ENCODE measurements around the gene ITPR1.

Gene ITPR1

DNA sequence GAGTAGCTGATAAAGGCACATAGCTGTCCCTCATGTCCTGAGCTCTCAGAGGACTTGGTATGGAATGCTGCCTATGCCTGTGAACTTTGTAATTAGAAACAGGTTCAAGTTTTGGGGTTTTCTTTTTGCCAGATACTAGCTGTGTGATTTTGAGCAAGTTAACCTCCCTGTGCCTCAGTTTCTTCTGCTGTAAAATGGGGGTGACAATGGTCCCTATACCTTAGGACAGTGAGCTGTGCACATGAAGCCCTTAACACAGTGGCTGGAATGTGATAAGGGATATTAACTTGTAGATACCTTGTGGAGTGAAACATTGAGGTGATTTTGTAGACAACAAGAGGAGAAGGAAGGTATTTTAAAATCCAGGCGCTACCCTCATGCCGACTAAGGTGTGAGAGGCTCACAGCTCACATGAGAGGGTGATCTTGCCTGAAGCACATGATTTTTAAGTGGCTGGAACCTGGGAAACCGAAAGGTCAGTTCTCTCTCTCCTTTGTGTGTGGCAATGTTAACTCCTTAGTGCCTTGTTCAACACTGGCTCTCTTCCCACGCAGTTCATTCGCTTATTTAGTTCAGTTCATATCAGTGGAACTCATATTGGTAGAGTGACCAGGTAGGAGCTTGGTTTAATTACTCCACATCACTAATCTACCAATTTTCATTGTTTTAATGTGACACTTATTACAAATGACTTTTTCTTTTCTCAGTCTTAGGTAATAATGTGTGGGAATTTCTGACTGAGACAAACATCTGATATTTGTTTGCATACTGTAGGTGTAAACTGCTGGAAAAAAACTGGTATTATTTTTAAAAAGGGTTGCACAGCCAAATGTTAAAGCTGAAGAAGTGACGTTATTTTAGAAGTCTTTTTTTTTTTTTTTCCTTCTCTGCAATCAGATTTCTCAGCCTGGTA is 236.2 kb downstream of the ITPR1 start:
- no peak for DNase-seq

DNA sequence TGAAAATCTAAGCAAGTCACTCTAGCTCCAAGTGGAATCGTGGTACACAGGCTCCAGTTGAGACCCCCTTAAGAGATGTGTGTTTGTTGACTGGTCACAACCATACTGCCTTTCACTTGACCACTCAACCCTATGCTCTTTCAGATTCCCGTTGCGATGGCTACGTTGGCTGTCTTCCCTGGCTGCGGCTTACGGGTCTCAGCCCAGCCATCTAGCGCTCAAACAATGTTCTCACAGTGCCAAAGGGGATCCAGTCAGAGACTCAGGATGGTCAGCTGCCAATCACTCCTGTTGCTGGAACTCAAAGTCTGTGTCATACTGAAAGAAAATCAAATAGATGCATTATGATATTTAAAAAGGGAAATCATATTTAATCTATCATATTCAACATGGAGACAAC is 237.6 kb downstream of the ITPR1 start:
- DNase-seq = no peak

DNA sequence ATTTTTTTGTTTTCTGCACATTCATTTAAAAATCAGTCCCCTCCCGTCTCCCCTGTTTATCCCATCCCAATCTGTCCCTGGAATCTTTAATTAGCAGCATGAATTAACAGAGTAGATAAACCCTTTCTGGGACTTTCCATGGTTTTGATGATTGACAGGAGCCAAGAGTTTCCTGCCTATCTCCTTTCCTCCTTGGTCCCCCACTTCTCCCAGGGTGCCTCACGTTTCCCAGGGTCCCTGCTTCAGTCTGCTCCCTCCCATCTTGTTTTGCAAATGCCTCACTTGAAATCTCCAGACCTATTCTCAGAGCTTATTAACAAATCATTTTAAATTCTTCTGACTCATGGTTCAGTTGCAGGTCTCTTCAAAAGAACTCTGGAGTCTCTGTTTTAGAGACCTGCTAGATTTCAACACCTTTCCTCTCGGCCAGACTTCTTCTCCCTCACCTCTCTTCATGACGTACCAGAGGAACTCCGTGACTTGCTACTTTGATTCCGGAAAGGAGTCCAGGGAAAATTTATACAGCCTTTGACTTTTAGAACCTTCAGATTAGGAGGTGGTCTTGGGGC is 238.5 kb downstream of the ITPR1 start:
- DNase-seq = no peak

DNA sequence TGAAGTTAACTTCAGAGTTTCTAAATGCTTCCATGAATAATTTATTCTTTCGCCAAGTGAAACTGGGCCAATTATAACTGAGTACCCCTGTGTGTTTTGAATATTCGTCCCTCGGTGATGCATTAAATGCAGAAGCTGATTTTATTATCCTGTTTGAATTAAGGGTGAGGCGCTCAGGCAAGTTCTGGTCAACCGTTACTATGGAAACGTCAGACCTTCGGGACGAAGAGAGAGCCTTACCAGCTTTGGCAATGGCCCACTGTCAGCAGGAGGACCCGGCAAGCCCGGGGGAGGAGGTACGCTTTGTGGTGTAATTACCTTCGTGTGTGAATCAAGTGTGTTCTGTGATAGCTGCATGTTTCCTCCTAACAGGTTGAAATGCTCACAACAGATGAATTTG is 239.8 kb downstream of the ITPR1 start:
- no peak for DNase-seq

DNA sequence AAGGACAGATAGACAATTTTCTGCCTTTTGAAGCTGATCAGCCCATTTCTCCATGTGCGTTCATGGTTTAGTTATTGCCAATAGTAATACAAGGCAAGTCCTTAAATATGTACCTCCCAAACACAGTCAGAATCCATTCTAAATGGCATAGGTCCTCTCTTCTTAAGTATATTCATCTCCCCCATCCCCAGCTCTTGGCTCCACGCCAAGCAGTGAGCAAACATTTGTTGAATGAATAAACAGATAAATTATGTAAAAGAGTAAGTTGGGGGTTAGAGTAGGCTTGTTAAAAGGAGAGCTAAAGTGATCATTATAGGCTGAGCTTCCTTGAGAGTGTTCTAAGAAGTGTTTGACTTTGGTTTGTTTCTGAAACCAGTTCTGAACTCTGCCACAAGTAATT is 241.3 kb downstream of the ITPR1 start:
- DNase-seq = peak; percentile 9

DNA sequence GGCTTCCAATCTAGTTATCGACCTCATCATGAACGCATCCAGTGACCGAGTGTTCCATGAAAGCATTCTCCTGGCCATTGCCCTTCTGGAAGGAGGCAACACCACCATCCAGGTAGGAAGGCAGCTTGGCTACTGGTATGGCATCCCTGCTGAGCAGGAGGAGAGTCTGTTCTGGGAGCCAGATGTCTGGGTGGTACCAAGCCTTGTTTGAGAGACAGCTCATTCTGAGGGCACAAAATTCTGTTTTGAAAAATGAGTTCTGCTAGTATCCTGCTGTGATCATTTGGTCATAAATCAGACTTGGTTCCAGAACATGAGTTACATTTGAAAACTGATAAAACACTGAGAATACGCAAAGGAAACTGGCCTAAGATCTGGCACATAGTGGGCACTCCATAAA is 242.1 kb downstream of the ITPR1 start:
- no peak for DNase-seq

DNA sequence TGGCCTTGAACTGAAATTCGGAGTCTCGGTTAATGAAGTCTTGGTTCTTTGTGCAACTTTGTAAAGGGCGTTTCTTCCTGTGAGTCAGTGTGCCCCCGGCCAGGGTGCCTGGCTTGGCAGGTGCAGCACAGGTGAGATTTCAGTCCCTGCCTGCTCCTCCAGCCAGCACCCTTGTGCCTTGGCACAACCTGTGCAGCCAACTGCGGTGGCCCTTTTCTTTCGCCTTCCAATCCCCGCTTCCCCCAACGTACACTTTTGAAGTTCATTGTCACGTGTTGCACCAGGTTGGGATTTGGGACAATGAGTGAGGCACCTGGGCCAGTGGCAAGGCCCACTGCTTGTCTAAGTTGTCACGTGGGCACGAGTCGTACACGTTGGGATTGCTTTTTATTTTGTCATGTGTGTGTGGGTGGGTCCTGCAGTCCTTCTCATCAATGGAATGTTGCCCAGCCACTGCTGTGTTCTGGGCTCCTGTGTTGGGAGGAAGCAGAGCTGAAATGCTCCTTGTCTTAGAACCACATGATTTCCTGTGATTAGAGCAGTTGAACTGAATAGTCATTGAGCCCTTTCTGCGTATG is 243.2 kb downstream of the ITPR1 start:
- DNase-seq = no peak

DNA sequence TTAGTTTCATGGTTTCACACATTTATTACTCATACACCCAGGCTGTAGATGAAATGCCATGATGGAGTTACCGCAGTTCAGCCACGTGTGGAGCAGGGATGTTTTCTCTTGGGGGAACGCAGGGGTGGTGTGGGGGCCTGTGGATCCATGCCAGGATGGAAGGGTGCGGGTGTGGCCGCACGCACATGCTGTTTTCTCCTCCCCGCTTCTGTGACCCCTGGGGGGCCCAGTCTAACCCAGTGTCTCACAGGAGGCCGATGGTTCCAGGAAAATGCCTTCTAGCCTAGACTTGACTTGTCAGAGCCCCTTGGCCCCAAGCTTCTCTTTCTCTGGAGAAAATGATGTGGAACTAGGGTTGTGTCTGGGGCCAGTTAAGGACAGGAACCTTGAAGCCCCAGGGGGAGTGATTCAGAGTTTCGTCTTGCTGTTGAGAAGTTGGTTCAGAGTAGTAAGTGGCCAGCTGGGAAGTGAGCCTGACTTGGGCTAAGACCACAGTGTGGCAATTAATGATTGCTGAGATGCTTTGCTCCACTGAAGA is 245.7 kb downstream of the ITPR1 start:
- DNase-seq = no peak

DNA sequence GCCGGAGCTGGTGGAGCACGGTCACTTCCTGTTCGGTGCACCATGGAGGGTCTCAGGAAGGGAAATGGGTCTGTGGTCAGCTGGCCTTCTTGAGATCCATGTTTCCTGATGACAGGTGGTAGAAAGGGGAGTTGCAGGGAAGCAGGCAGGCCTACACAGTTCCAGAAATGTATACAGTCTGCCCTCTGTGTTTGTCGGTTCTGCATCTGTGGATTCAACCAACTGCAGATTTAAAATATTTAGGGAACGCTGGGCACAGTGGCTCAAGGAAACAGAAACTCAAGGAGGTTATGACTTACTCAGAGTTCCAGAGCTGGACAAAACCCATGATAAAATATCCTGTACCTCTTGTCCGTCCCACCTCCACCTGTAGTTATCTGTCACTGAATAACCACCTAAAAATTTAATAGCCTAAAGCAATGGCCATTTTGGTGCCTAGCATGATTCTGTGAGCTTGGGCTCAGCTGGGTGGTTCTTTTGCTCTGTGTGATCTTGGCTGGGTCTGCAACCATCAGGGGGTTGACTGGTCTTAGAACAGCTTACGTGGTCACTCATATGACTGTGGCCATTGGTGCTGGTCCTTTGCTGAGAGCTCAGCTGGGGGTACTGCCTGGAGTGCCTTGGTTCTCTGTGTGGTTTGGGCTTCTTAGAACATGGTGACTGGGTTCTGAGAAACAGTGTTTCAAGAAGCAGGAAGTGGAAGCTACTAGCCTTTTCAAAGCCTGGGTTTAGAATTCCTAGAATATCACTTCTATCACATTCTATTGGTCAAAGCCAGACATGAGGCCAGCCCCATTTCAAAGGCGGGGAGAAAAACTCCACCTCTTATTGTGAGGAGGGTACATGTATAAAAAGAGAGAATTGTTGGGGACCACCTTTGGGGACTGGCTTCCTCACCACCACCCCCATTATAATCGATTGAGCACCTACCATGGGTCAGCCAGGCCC is 246.4 kb downstream of the ITPR1 start:
- no peak for DNase-seq

DNA sequence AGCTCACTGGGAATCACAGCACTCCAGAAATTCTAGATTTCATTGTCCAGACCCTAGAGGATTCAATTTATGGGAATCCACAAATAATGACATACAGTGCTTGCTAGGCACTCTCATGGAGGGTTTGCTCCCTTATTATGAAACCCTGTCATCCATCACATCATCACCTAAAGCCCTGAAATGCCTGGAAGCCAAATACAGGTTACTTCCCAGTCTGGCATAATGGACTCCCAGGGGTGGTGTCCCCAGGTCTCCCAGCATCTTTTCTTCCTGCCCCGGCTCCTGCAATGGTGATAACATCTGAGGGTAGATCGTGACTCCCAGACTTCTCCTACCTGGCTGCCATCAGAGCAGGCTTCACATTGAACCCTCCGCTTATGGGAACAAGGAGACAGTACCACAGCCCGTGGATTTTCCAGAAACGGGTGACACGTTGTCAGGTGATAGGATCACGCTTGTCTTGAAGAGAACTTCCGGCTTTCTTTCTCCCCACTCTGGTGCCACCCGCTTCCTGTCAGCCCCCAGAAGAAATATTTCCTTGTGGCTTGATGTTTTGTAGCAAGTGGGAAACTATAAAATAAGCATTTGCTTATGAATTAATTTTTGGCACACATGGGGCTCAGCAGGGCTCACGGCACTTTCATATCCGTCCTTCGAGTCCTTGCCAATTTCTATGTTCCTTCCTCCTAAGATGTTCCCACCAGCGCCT is 247.4 kb downstream of the ITPR1 start:
- DNase-seq = no peak

DNA sequence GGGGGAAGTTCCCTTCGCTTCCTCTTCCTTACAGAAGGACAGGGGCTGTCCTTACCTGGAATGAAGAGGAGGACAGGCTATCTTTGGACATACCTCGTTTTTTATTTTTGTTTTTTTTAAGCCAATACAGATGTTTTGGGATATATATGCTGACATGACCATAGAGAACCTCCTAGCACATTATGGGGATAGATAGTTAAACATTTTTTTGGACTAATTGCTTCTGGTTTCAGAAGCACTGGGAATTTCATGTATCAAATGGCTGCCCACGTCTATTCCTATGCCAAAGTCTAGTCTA is 247.9 kb downstream of the ITPR1 start:
- DNase-seq = no peak

DNA sequence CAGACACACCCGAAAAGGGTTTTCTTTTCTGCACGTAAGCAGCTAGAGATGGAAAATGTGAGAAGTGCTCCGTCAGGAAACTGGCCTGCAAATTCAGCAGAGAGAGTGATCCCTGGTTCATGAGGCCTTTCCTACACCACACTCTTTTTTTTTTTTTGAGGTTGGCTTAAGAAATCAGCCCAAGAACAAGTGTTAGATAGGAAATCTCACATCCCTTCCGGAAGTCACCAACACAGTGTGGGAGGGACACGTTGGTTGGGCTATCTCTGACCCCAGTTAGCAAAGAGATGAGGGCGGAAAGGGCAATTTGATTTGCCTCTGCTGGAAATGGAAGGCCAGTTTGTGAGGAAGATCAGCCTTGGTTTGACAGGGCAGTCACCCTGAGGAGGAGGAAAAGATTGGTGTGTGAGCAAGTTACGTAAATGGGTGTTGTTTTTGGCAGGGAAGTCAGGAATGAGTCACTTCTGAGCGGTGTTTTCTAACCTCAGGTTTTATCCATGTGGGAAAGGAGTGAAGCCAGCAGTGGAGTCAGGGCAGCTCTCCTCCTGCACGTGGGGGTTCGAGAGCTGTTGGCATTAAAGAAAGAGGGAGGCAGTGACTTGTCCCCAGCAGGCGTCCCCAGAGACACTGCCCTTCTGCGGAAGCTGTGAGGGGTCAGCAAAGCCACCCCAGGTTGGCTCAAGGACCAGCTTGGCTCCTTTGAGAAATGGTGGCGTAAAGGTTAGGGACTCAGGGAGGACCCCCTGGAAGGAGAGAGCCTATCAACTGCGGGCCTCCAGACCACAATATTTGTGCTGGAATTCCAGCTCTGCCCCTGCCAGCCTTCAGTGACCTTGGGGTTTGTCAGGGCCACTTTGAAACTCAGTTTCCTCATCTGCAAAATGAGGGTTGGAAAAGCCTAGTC is 248.5 kb downstream of the ITPR1 start:
- DNase-seq = no peak

DNA sequence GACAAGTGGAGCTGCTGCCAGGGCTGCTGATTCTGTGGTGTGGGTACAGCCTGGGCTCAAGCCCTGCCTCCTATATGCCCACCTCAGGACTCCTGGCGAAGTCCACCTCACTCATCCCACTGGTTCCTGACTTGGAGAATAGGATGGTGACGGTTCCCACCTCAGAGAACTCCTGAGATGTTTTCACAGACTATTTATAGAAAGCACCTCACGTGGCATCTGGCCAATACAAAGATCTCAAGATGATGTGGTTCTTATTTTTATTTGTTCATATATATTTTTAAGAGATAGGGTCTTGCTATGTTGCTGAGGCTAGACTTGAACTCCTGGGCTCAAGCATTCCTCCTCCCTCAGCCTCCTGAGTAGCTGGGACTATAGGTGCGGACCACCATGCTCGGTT is 249.2 kb downstream of the ITPR1 start:
- DNase-seq = no peak

DNA sequence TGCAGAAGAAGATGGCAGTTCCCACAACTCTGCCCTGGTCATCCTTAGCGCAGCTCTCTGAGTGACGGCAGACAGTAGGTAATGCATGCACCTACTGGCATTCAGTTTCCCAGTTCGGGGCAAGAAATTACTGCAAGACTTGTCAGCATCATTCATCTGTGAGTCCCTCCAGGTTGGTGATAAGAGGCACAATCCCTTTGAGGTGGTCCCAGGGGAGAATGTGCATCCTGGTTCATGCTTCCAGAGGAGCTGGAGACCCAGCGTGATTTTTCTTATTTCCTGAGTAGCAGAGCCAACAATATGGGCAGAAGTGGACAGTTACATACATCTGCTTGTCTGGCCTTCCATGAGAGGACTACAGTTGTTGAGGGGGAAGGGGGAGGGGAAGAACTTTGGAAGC is 250.2 kb downstream of the ITPR1 start:
- DNase-seq = no peak

DNA sequence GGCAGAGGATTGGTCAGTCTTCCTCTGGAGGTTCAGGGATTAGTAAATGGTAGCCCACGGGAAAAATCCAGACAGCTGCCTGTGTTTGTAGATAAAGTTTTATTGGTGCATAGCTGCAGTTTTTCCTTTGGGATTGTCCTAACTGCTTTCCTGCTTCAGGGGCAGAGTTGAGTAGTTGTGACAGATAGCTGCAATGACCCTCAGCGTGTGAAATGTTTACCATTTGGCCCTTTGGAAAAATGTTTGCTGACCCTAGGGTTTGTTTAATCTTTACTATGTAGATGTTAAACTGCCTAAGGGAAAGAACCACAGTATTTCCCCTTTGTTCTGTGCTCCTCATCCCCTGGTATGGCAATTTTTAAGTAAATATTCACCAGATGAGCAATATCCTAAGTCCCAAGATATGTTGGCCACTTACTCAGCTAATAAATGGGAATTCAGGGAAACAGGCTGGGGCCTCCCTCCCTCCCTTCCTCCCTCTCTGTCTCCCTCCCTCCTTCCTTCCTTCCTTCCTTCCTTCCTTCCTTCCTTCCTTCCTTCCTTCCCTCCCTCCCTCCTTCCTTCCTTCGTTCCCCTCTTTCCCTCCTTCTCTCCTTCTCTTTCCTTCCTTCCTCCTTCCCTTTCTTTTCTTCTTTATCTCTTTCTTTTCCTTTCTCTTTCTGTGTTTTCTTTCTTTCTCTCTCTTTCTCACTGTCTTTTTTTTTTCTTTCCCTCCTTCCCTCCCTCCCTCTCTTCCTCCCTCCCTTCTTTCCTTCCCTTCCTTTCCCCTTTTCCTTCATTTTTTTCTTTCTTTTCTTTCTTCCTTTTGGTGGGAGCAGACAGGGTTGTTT is 251.5 kb downstream of the ITPR1 start:
- DNase-seq = no peak

DNA sequence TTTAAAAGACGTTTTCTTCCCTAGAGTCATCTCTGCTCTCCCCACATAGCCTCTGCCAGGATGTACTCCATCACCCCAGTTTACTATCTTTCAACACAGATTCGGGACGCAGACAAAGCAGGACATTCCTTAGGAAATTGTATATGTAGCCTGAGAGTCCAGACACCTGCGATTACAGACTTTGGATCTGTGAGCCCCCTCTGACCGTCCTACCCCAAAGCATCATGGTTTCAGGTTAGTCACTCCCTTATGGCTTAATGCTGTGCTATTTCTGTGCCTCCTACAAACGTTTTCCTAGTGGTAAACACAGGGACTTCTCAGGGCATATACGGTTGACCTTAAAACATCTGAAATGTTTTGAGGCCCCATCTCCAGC is 252.1 kb downstream of the ITPR1 start:
- no peak for DNase-seq

DNA sequence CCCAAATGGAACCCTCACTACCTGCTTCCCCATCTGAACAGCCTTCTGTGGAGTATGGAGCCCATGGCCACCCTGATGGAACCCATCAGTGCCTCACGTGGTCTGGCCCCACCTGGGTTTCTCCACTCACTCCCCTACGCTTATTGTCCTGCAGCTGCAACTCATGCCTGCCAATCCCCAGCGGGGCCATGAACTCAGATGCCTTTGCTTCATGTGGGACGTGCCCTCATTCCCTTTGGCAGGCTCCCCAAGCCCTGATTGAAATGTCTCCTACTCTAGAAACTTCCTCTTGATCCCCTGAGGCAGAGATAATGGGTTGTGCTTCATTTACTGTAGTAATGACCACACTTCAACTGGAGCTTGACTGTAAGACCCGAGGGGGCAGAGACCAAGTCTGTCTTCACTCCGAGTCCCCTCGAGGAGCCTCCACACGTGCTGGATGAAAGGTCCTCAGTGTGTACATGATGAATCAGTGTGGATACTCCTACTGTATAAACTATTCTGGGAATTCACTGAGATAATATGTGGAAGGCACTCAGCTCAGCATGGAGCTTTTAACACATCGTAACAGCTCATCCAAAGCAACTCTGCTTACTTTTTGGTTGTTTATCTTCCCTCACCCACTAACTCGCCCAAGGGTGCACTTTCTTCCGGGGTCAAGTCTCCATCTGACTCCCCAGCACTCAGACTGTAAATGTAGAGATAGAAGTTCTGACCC is 253.3 kb downstream of the ITPR1 start:
- DNase-seq = no peak

DNA sequence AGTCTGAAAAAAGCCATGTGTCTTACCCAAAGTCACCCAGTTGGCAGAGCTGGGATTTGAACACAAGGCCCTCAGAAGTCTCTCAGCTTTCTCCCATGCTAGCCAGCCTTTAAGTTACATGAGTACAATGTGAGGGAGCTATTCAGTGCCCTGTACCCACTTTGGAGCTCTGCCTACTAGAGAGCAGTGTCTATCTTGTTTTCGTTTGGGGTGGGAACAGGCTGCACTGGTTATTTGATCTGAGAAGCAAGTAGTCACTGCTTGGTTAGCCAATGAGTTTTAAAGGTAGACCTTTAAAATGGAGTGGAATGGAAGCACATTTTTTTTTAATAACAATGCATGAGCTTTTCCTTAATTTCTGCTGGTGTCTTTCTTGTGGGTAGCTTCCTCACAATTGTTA is 255.0 kb downstream of the ITPR1 start:
- DNase-seq = no peak

DNA sequence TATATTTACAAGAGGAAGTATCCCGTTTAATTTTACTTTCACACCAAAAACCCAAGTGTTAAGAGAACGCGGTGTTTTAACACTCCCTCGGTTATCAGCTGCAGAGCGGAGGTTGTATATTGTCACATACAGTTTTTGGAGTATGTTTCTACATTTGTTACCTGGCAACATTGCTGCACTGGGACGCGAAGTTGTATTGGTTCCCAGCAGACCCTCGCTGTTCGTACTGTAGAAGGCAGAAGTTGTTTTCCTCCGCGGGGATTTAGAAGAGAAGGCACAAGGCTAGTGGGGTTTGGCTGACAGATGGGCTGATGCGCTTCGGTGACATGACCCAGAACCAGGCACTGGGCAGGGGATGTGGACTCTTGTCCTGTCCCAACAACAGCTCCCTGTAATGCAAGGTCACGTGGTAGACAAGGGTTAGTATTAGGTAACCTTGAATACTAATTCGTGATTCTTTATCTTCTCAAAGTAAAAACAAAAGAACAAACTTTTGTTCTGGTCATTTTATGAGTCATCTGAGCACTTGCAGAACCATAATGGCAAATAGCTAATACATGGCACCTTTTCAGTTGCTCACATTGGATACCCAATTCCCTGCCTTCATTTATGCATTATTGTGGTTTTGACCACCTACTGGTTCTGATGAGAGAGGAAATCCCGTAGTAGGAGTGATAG is 255.7 kb downstream of the ITPR1 start:
- no peak for DNase-seq

All from DMS79 treated with DMSO at 0.1 percent for 48 hours (cell line).